K562 (cell line): ENCODE results near the gene ZMIZ1. TPM values are rescaled to one million over a fixed set of nuclear protein-coding genes. Genes with fewer than 3 reads are reported as not detected.

ENCODE experiments used
- ATAC-seq: fragments of 200-7000 bp; cut with Tn5 transposase; 3 replicates; pipeline ENCODE4 v1.9.1; 2020; ENCODE audit warnings: moderate library complexity
- BruUV-seq: library from RNA; stranded (reverse); fragments of 400-500 nt; replicated peaks from 2 replicates; lab custom pipeline; 2021; lab: Mats Ljungman, UMichigan
- CTCF ChIA-PET: fragments of 300-600 bp; formaldehyde crosslinking; extraction: SDS; loops from one replicate; lab custom pipeline; 2021; ENCODE audit warnings: low intra/inter-chr PET ratio; lab: Yijun Ruan, JAX
- POLR2A ChIA-PET: fragments of 300-600, 350-650 bp; sonication (Branson Sonifier 250); formaldehyde crosslinking; extraction: SDS; loops from one replicate; lab custom pipeline; 2021; ENCODE audit warnings: antibody characterized with exemption, inconsistent platforms; lab: Yijun Ruan, JAX
- DNase-seq, 4 experiments: peaks; one replicate each; pipeline versions ENCODE4 v3.0.0 to v3.0.0-alpha.2; 2011 to 2018; ENCODE audit warnings: low spot score in 3 of 4, mixed read lengths in 3 of 4; ENCODE audit errors: extremely low read depth in 1 of 4
- FAIRE-seq: peaks from 2 replicates; lab custom pipeline; 2011; peaks lifted over from hg19 to GRCh38; lab: Jason Lieb, UNC
- H2AFZ ChIP-seq: 2 replicates; pipeline ENCODE4 v1.6.0; 2011; ENCODE audit warnings: low read depth, low read length, control low read depth, inconsistent platforms
- H3K27ac ChIP-seq: fragments of 200-600 bp; 3 replicates; pipeline ENCODE4 v1.8.0; 2011; ENCODE audit warnings: low read depth, mild to moderate bottlenecking, control low read depth, inconsistent platforms, low read length, moderate library complexity, mixed read lengths; ENCODE audit errors: extremely low read depth
- H3K27me3 ChIP-seq, 2 experiments: fragments of 300-600 bp in 1 of 2; 2 replicates in 1 of 2; 3 replicates in 1 of 2; pipeline versions ENCODE4 v1.6.0 to v1.8.0; 2011; ENCODE audit warnings: inconsistent platforms in 2 of 2, low read length in 2 of 2, mild to moderate bottlenecking in 1 of 2, mixed read lengths in 1 of 2, moderate library complexity in 1 of 2; ENCODE audit not compliant: control insufficient read depth in 2 of 2, insufficient read depth in 2 of 2
- H3K36me3 ChIP-seq: fragments of 300-600 bp; 3 replicates; pipeline ENCODE4 v1.8.0; 2011; ENCODE audit warnings: mild to moderate bottlenecking, low read length, inconsistent platforms; ENCODE audit not compliant: control insufficient read depth, insufficient read depth
- H3K4me1 ChIP-seq, 2 experiments: fragments of 200-600 bp in 1 of 2; replicated peaks in 1 of 2; 2 replicates in 1 of 2; 3 replicates in 1 of 2; pipeline versions ENCODE4 v1.5.1 to v1.8.0; 2011; ENCODE audit warnings: inconsistent platforms in 2 of 2, low read length in 2 of 2, mild to moderate bottlenecking in 1 of 2, mixed read lengths in 1 of 2, moderate library complexity in 1 of 2; ENCODE audit not compliant: control insufficient read depth in 2 of 2, insufficient read depth in 2 of 2
- H3K4me2 ChIP-seq: 2 replicates; pipeline ENCODE4 v1.6.1; 2011; ENCODE audit warnings: low read length, control low read depth, inconsistent platforms, mixed read lengths; ENCODE audit not compliant: insufficient read depth
- H3K4me3 ChIP-seq: fragments of 200-600 bp; sonication (generic), shearing (Covaris generic); 2 replicates; pipeline ENCODE4 v1.5.1; 2016; ENCODE audit warnings: control low read depth, inconsistent platforms
- H3K79me2 ChIP-seq: fragments of 200-600 bp; 3 replicates; pipeline ENCODE4 v1.8.0; 2011; ENCODE audit warnings: low read length, inconsistent platforms; ENCODE audit not compliant: control insufficient read depth, insufficient read depth
- H3K9ac ChIP-seq, 2 experiments: 2 replicates each; pipeline versions ENCODE4 v1.6.0 to v1.6.1; 2011; ENCODE audit warnings: low read depth in 2 of 2, low read length in 2 of 2, control low read depth in 1 of 2, inconsistent platforms in 1 of 2, mild to moderate bottlenecking in 1 of 2, mixed read lengths in 1 of 2; ENCODE audit not compliant: insufficient read depth in 1 of 2
- H3K9me1 ChIP-seq: one replicate; pipeline ENCODE4 v1.6.0; 2011; ENCODE audit warnings: inconsistent platforms, mild to moderate bottlenecking, low read length, moderate library complexity; ENCODE audit not compliant: control insufficient read depth, insufficient read depth
- H3K9me3 ChIP-seq: replicated peaks from 2 replicates; pipeline ENCODE4 v1.5.1; 2011; ENCODE audit warnings: low read depth, low read length, inconsistent platforms; ENCODE audit not compliant: control insufficient read depth, insufficient read depth
- H4K20me1 ChIP-seq: replicated peaks from 2 replicates; pipeline ENCODE4 v1.6.1; 2011; ENCODE audit warnings: low read length, inconsistent platforms, mixed read lengths; ENCODE audit not compliant: control insufficient read depth, insufficient read depth
- CHD2 ChIP-seq: IDR thresholded peaks from 2 replicates; pipeline ENCODE4 v1.6.1; 2011; ENCODE audit warnings: low read depth, low read length
- EP400 ChIP-seq: fragments of 450-650 bp; IDR thresholded peaks from 2 replicates; pipeline ENCODE4 v1.6.1; 2017; ENCODE audit warnings: antibody characterized with exemption, mild to moderate bottlenecking, moderate library complexity
- IRF1 ChIP-seq: sonication (generic); formaldehyde crosslinking; IDR thresholded peaks from 2 replicates; pipeline ENCODE4 v1.8.0; 2022; ENCODE audit warnings: missing genetic modification reagents, mild to moderate bottlenecking, borderline replicate concordance
- KLF1 ChIP-seq: fragments of 450-650 bp; IDR thresholded peaks from 2 replicates; pipeline ENCODE4 v1.6.1; 2016; ENCODE audit warnings: missing genetic modification characterization, missing compliant biosample characterization
- NKRF ChIP-seq: fragments of 450-650 bp; IDR thresholded peaks from 2 replicates; pipeline ENCODE4 v1.6.1; 2016; ENCODE audit warnings: borderline replicate concordance
- SIN3A ChIP-seq, 2 experiments: fragments of 150-350 bp in 1 of 2; IDR thresholded peaks; 2 replicates each; pipeline ENCODE4 v1.6.1; 2011 to 2016; ENCODE audit warnings: borderline replicate concordance in 2 of 2, low read depth in 2 of 2, low read length in 2 of 2, mild to moderate bottlenecking in 2 of 2, moderate library complexity in 2 of 2; ENCODE audit not compliant: control insufficient read depth in 1 of 2
- TEAD2 ChIP-seq: fragments of 450-650 bp; IDR thresholded peaks from 2 replicates; pipeline ENCODE4 v1.6.1; 2016; ENCODE audit warnings: missing genetic modification characterization, control low read depth, missing compliant biosample characterization
- ZNF184 ChIP-seq: sonication (generic); formaldehyde crosslinking; IDR thresholded peaks from 2 replicates; pipeline ENCODE4 v1.5.0; 2020; ENCODE audit warnings: missing genetic modification reagents
- ZNF449 ChIP-seq: fragments of 250-450 bp; sonication (Bioruptor Pico); IDR thresholded peaks from 2 replicates; pipeline ENCODE4 v1.8.0; 2022; ENCODE audit warnings: moderate library complexity, mild to moderate bottlenecking, inconsistent platforms
- ZNF740 ChIP-seq, 3 experiments: fragments of 200-800 bp in 1 of 3; sonication (Bioruptor generic) in 1 of 3; sonication (generic) in 1 of 3; formaldehyde crosslinking in 1 of 3; IDR thresholded peaks; 2 replicates each; pipeline versions ENCODE4 v1.6.1 to v1.8.0; 2016 to 2022; ENCODE audit warnings: mild to moderate bottlenecking in 2 of 3, missing compliant biosample characterization in 2 of 3, missing genetic modification characterization in 2 of 3, missing genetic modification reagents in 1 of 3
- WGBS: fragments of 100-300 bp; shearing (Covaris generic); methylation state at CpG from one replicate; pipeline ENCODE4 v1.1.6; 2016; ENCODE audit warnings: low coverage, mixed read lengths; ENCODE audit not compliant: insufficient coverage; ENCODE audit errors: missing lambda C conversion rate; 5-methylcytosine and 5-hydroxymethylcytosine counted together
- in situ Hi-C: fragments of 300-500 bp; cut with MboI; formaldehyde crosslinking; loops from 4 replicates; pipeline ENCODE4 v1.15.0; 2018; ENCODE audit warnings: inconsistent platforms, mixed read lengths
- intact Hi-C: fragments of 100-400 bp; cut with micrococcal nuclease; formaldehyde crosslinking; loops from 2 replicates; pipeline ENCODE4 v1.14.2; 2022
- polyA plus RNA-seq, 8 experiments: library from polyadenylated mRNA; depleted of rRNA in 4 of 8; stranded (reverse) in 5 of 8; unstranded in 3 of 8; fragments of >200 nt; fragmentation: Nextera tagmentation in 2 of 8; fragmentation: Illumina TruSeq in 1 of 8; extraction: Ambion mirVana in 2 of 8; extraction: Trizol in 1 of 8; gene quantifications; 2 replicates each; pipeline versions ENCODE4 v1.2.1 to v1.2.3, GENCODE V29; 2011 to 2014; ENCODE audit warnings: inconsistent platforms in 1 of 8, missing spikeins in 1 of 8
- total RNA-seq, 7 experiments: library from RNA; depleted of rRNA in 6 of 7; stranded (reverse); fragments of >200 nt in 6 of 7; fragmentation: Illumina TruSeq in 2 of 7; extraction: Trizol in 2 of 7; gene quantifications; 2 replicates each; pipeline versions ENCODE4 v1.2.1 to v1.2.3, GENCODE V29; 2011 to 2021; ENCODE audit warnings: low replicate concordance in 1 of 7

The ZMIZ1 gene
- total and polyA plus RNA-seq, 9 of the 15 experiments (the other 6 are each of a cell fraction or from before 2014, with no cell fraction given), result 1.0 to 37.3 (median 4.3) TPM

- no peak overlapping the region for H3K27ac ChIP-seq
- H2AFZ ChIP-seq, result no peak overlapping the region
- ChIA-PET CTCF (no interaction called here), POLR2A (interaction anchor here (1.0 to 1.5 kb wide), 3 partner anchors 10 to 110 kb away, joined by 4 to 6 read pairs (median 5); no protein-coding TSS in a partner anchor)
- no peaks in the 10 kb centered on the region for H3K27me3 ChIP-seq
- ATAC-seq (no peak), DNase-seq (no peak), FAIRE-seq (no peak)
- H3K36me3 ChIP-seq, result 0 out of 3 replicates have a peak, but pooled peaks cover 3% of the 10 kb centered on the region
- no peak overlapping the region for H3K4me3 ChIP-seq
- intact Hi-C loops (loop anchor here (5.0 kb wide), 4 partner anchors 42 to 113 kb away; no protein-coding TSS in a partner anchor), in situ Hi-C loops (loop anchor here (25.0 kb wide), 1 partner anchor 102 kb away; no protein-coding TSS in a partner anchor)
- peaks cover 94% of the 10 kb centered on the region for H3K79me2 ChIP-seq
- peaks cover 63% of the 10 kb centered on the region for H4K20me1 ChIP-seq
- peak overlapping the region in 1 of 2 experiments; percentile 75; a peak in 2 of 4 replicates for H3K9ac ChIP-seq
- no peak overlapping the region for H3K4me2 ChIP-seq
- no peaks in the 10 kb centered on the region for H3K9me3 ChIP-seq
- BruUV-seq, result no TSS peak
- WGBS, result 84% methylated on average over 10 of the region's 14 CpGs
- H3K4me1 ChIP-seq, result peaks cover 66% of the 10 kb centered on the region in 2 experiments
- peaks cover 14% of the 10 kb centered on the region for H3K9me1 ChIP-seq
- TF ChIP-seq IRF1 (CRISPR knock-in tag), result no peak
- TF ChIP-seq EP400, result no peak
- no peak for TF ChIP-seq ZNF184 (CRISPR knock-in tag)
- no peak for TF ChIP-seq ZNF740 (CRISPR knock-in tag; IDR thresholded peaks at IDR 0.05)
- no peak for TF ChIP-seq ZNF740 (tag; IDR thresholded peaks at IDR 0.05)
- no peak for TF ChIP-seq ZNF449
- no peak for TF ChIP-seq TEAD2 (tag)
- TF ChIP-seq CHD2, result no peak
- TF ChIP-seq NKRF, result no peak
- TF ChIP-seq SIN3A (IDR thresholded peaks at IDR 0.05; ENCODE audit: borderline replicate concordance in 2 of 2, control insufficient read depth in 1 of 2, low read depth in 2 of 2, low read length in 2 of 2), result no peak
- TF ChIP-seq KLF1, result no peak
Measured at GRCh38 chr10:79084972-79085597, 16.3 kb downstream of the ZMIZ1 start.
